Activated CD4-positive, alpha-beta T cell treated with anti-CD3 and anti-CD28 coated beads for 36 hours (primary cell): ENCODE data around the gene CYP2W1. TPM values are rescaled to one million over a fixed set of nuclear protein-coding genes. Genes with fewer than 3 reads are reported as not detected.
"Not testable (repeated sequence)": the region's sequence is repeated elsewhere in the genome, so short reads cannot be mapped to it uniquely, and the experiment has no call there.

Source experiments
- ATAC-seq: fragments of 200-7000 bp; cut with Tn5 transposase; one replicate; pipeline ENCODE4 v1.10.0; 2021; ENCODE audit warnings: mild to moderate bottlenecking, moderate library complexity
- CTCF ChIA-PET: fragments of 350-600 bp; sonication (Branson Sonifier 250); formaldehyde crosslinking; loops from one replicate; lab custom pipeline; 2021; ENCODE audit warnings: antibody characterized with exemption; lab: Charles Lee
- POLR2A ChIA-PET: fragments of 350-600 bp; sonication (Branson Sonifier 250); formaldehyde crosslinking; loops from one replicate; lab custom pipeline; 2021; ENCODE audit warnings: antibody characterized with exemption, inconsistent platforms; lab: Charles Lee
- DNase-seq: peaks from one replicate; pipeline ENCODE4 v3.0.0-alpha.2; 2020
- H3K27ac Mint-ChIP-seq: one replicate; pipeline ENCODE4 v1.8.0; 2021; ENCODE audit warnings: mixed read lengths
- H3K27me3 Mint-ChIP-seq: one replicate; pipeline ENCODE4 v1.8.0; 2021; ENCODE audit warnings: mixed read lengths
- H3K36me3 Mint-ChIP-seq: one replicate; pipeline ENCODE4 v1.8.0; 2021; ENCODE audit warnings: low read depth, mixed read lengths
- H3K4me1 Mint-ChIP-seq: one replicate; pipeline ENCODE4 v1.8.0; 2021; ENCODE audit warnings: mixed read lengths
- H3K4me3 Mint-ChIP-seq: one replicate; pipeline ENCODE4 v1.8.0; 2021; ENCODE audit warnings: mild to moderate bottlenecking, moderate library complexity, mixed read lengths
- H3K9me3 Mint-ChIP-seq: one replicate; pipeline ENCODE4 v1.8.0; 2021; ENCODE audit warnings: low read depth, mixed read lengths
- intact Hi-C, 2 experiments: fragments of 100-400 bp; cut with DNase I in 1 of 2; cut with micrococcal nuclease in 1 of 2; formaldehyde crosslinking; loops; one replicate each; pipeline versions ENCODE4 v1.14.2 to v1.15.1; 2022 to 2024; cut with DNase I, micrococcal nuclease
- total RNA-seq, 2 experiments: library from RNA; stranded (reverse); gene quantifications; one replicate each; pipeline ENCODE4 v1.2.3, GENCODE V29; 2021

CYP2W1 gene
- total RNA-seq, 2 experiments from 2014 or later = not detected

DNA sequence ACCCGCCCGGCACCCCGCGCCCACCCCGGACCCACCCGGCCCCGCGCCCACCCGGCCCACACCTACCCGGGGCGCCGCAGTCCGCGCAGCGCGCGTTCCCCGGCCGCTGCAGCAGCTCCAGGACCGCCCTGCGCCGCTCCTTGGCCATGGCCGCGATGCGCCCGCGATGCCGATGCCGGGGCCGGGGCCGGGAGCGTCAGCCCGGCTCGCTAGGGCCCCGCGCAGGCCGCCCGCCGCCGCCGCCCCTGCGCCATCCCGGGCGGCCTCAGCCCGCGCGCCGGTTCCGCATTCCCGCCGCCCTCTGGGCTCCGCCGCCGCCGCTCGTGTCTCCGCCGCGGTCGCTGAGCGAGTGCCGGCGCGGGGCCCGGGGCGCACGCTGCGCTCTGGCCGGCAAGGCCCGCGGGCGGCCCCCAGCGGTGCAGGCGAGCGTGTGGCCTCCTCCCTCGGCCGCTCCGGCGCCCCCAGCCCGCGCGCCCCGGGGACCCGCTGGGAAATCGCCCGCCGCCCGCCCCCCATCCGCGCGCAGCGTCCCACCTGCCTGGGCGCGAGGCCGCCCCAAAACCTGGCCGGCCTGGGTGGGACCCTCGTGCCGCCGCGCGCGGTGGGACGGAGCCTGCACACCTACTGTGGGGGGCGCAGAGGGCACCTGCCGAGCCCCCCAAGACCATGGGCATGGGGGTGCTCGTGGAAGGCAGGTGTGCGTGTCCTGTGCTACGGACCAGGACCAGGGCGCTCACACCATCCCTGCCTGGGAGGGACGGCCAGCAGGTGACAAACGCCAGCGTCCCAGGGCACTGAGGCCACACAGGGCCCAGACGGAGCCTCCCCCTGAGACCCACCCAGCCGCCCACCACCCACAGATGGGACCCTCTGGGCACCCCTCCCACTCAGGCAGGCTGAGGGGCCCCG, 28.4 kb upstream of the CYP2W1 start, which contains the start of gene ADAP1:
Gene ADAP1, minus strand, starts transcription at position 351 of the 909 bp plus-strand sequence. Its CDS starts 203 bp downstream, at position 148.
- ATAC-seq (peak; percentile 85), DNase-seq (peak; percentile 76)
- H3K36me3 Mint-ChIP-seq = no peaks in the 10 kb centered on the region
- ChIA-PET POLR2A (no interaction called here), CTCF (interaction anchor here (0.6 kb wide), 2 partner anchors 47 to 420 kb away, joined by 3 to 6 read pairs; no protein-coding TSS in a partner anchor)
- no peaks in the 10 kb centered on the region for H3K4me1 Mint-ChIP-seq
- peaks cover 8% of the 10 kb centered on the region for H3K27me3 Mint-ChIP-seq
- no peaks in the 10 kb centered on the region for H3K9me3 Mint-ChIP-seq
- intact Hi-C loops = loop anchor here in 1 of 2 experiments (1.0 to 2.0 kb wide), 4 partner anchors 31 to 168 kb away; partner anchors contain the start of gene GET4
- peak within 1 kb of the TSS; percentile 63 for H3K4me3 Mint-ChIP-seq
- H3K27ac Mint-ChIP-seq = no peak within 1 kb of the TSS

DNA sequence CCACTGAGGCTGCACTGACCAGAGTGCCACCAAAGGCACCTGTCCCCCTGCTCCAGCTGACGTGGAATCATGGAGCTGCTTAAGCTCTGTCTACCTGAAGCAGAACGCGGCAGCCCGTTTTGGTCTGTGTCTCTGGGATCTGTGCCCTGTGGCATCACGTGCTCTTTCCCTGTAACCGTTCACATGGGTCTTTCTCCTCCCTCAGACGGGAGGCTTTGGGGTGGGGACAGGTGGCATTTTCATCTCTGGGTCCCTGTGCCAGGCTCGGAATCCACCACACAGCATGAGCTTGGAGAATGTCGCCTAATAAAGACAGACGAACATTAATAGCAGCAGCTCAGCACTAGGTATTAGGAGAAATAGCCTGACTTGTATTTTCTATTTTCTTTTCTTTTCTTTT, 26.9 kb upstream of the CYP2W1 start:
- Mint-ChIP-seq H3K4me3 (peak overlapping the region; percentile 22), H3K9me3 (no peaks in the 10 kb centered on the region)
- intact Hi-C loops = no loop called here

DNA sequence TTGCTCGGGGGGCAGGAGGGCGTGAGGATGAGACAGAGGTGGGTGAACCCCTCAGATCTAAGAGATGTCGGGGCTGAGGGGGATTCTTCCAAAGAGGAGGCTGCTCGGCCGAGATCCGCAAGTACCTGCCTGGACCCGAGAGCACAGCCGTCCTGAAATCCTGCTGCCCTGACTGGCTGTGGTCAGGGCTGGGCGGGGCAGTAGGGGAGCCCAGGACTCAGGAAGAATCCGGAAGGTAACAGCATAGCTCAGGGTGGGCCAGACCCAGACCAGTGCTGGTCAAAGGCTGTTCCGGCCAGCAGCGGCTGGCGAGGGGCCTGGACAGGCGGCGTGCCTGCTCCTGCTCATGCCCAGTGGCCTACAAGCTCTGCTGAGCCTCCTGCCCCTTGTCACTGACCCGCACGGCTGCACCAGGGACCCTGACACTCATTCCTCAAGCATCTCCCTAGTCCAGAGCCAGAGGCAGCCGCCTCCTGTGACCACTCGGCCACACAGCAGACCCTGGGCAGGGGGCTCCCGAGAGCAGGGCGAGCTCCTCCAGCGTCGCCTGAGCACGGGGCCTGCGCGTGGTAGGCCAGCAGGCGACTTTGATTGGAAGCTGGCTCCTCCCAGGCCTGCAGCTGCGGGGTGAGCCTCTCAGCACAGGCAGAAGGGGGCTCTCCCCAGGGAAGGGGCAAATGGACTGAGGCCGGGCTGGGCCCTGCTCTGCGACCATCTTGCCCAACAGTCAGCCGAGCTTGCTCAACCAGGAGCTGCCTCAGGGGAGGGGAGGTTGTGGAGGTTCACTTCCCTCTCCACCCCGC, 25.4 kb upstream of the CYP2W1 start:
- Mint-ChIP-seq H3K27ac (no peak overlapping the region), H3K9me3 (no peaks in the 10 kb centered on the region), H3K36me3 (no peaks in the 10 kb centered on the region), H3K4me1 (no peaks in the 10 kb centered on the region), H3K27me3 (peaks cover 11% of the 10 kb centered on the region), H3K4me3 (no peak overlapping the region)
- intact Hi-C loops = no loop called here
- ATAC-seq = no peak
- DNase-seq = no peak
- CTCF ChIA-PET = interaction anchor here (0.8 to 1.9 kb wide), 5 partner anchors 15 to 166 kb away, joined by 3 to 6 read pairs (median 3); no protein-coding TSS in a partner anchor
- POLR2A ChIA-PET = interaction anchor here (0.6 kb wide), 1 partner anchor 36 kb away, joined by 3 read pairs; no protein-coding TSS in a partner anchor

More for the DNA sequence above, 26.9 kb upstream of the CYP2W1 start:
- Mint-ChIP-seq H3K36me3 (no peaks in the 10 kb centered on the region), H3K4me1 (no peaks in the 10 kb centered on the region), H3K27ac (no peak overlapping the region), H3K27me3 (peaks cover 8% of the 10 kb centered on the region)
- POLR2A ChIA-PET = no interaction called here
- ATAC-seq (no peak), DNase-seq (no peak)
- CTCF ChIA-PET = interaction anchor here (0.7 to 1.0 kb wide), 3 partner anchors 17 to 48 kb away, joined by 3 to 5 read pairs (median 5); no protein-coding TSS in a partner anchor

DNA sequence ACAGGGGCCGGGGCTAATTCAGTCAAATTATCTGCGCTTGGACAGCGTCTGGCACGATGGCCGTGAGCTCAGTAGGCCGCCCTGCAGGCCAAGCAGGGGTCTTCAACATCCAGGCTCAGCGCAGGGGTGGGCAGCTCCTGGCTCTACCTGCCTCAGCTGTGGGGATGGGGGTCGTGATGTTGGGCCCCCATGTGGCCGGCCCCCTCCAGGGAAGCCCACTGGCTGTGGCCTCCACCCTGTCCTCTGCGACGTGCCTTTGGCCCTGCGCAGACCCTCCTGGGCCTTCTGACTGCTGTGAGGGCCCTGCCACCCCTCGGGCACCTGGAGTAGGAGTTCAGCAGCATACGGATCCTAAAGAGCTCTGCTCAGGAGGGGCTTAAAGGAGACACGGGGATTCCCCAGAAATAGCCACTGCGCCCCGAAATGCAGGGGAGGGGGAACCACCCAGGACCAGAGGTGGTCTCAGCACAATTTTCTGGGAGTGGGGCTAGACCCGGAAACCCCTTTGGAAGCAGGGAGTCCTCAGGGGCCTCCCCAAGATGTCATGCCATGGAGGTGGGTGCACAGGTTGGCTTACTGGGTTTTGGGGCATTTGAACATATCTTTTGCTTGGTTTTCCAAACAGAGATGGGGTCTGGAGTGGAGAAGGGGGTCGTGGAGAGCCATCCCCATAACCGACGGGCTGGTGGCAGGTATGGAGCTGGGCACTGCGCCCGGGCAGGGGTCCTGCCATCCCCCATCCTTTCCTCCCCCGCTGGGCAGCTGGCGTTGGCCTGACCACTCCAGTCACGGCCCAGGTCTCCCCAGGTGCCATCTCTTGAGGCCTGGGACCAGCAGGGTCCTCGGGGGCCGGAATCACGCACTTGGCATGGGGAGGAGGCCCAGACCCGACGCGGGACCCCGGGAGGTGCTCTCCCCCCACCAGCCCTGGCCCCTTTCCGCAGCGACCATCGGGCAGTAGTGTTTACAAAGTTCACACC, 24.5 kb upstream of the CYP2W1 start:
- ChIA-PET POLR2A (no interaction called here), CTCF (interaction anchor here (0.9 to 1.9 kb wide), 3 partner anchors 15 to 51 kb away, joined by 3 to 6 read pairs (median 3); no protein-coding TSS in a partner anchor)
- no peak overlapping the region for H3K4me3 Mint-ChIP-seq
- H3K36me3 Mint-ChIP-seq = no peaks in the 10 kb centered on the region
- ATAC-seq = no peak
- H3K27ac Mint-ChIP-seq = no peak overlapping the region
- peaks cover 2% of the 10 kb centered on the region for H3K4me1 Mint-ChIP-seq
- H3K27me3 Mint-ChIP-seq = peaks cover 11% of the 10 kb centered on the region
- DNase-seq = no peak
- no peaks in the 10 kb centered on the region for H3K9me3 Mint-ChIP-seq
- intact Hi-C loops = no loop called here

DNA sequence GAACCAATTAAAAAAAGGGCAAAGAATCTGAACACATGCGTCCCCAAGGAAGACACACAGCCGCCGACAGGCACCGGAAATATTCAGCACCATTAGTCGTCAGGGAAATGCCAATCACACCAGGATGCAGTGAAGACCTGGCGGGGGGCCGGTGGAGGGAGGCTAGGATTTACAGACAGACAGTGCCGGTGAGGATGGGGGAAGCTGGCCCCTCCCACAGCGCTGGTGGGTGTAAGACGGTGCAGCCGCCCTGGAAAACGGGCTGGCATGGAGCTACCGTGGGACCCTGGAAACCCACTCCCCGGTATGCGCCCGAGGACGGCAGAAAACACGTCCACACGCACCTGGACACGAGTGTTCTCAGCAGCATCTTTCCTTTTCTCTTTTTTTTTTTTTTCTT, 23.7 kb upstream of the CYP2W1 start:
- Mint-ChIP-seq H3K4me3 (no peak overlapping the region), H3K4me1 (peaks cover 4% of the 10 kb centered on the region), H3K27ac (no peak overlapping the region), H3K27me3 (peaks cover 11% of the 10 kb centered on the region), H3K9me3 (no peaks in the 10 kb centered on the region), H3K36me3 (no peaks in the 10 kb centered on the region)
- ChIA-PET POLR2A (no interaction called here), CTCF (no interaction called here)
- no peak for DNase-seq
- intact Hi-C loops = no loop called here
- no peak for ATAC-seq

DNA sequence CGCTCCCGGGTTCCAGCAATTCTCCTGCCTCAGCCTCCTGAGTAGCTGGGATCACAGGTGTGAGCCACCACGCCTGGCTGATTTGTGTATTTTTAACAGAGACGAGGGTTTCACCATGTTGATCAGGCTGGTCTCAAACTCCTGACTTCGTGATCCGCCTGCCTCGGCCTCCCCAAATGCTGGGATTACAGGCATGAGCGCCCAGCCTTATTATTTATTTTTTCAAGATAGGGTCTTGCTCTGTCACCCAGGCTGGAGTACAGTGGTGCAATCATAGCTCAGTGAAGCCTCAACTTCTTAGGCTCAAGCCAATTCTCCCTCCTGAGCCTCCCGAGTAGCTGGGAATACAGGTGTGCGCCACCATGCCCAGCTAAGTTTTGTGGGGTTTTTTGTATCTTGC, 23.2 kb upstream of the CYP2W1 start:
- ATAC-seq = not testable (repeated sequence)

DNA sequence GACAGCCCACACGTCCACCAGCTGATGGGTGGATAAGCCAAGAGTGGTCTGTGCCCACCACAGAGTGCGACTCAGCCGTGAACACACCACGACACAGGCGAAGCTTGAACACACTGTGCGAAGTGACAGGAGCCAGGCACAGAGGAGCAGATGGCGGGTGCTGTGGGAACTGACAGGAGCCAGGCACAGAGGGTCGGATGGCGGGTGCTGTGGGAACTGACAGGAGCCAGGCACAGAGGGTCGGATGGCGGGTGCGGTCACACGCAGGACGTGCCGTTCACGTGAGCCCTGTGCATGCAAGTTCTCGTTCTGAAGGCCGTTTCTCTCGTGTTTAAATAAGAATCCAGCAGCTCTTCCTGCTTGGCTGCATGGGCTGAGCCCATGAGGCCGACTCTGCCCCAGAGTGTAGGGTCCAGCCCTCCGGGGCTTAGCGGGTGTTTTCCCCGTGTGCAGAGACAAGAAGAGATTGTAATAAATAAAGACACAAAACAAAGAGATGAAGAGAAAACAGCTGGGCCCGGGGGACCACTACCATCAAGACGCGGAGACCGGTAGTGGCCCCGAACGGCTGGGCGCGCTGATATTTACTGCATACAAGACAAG, 22.6 kb upstream of the CYP2W1 start:
- Mint-ChIP-seq H3K27me3 (peaks cover 8% of the 10 kb centered on the region), H3K4me1 (peaks cover 11% of the 10 kb centered on the region), H3K36me3 (no peaks in the 10 kb centered on the region), H3K9me3 (no peaks in the 10 kb centered on the region), H3K4me3 (no peak overlapping the region), H3K27ac (no peak overlapping the region)
- POLR2A ChIA-PET = interaction anchor here (0.8 kb wide), 1 partner anchor 94 kb away, joined by 3 read pairs; no protein-coding TSS in a partner anchor
- CTCF ChIA-PET = no interaction called here
- DNase-seq (no peak), ATAC-seq (no peak)
- intact Hi-C loops = no loop called here

More for the DNA sequence above, 23.2 kb upstream of the CYP2W1 start:
- peaks cover 11% of the 10 kb centered on the region for H3K27me3 Mint-ChIP-seq
- DNase-seq, H3K27ac Mint-ChIP-seq, H3K4me1 Mint-ChIP-seq, CTCF ChIA-PET, H3K36me3 Mint-ChIP-seq, intact Hi-C loops, H3K4me3 Mint-ChIP-seq, H3K9me3 Mint-ChIP-seq: not testable (repeated sequence)
- POLR2A ChIA-PET = interaction anchor here (0.8 kb wide), 1 partner anchor 95 kb away, joined by 3 read pairs; no protein-coding TSS in a partner anchor

DNA sequence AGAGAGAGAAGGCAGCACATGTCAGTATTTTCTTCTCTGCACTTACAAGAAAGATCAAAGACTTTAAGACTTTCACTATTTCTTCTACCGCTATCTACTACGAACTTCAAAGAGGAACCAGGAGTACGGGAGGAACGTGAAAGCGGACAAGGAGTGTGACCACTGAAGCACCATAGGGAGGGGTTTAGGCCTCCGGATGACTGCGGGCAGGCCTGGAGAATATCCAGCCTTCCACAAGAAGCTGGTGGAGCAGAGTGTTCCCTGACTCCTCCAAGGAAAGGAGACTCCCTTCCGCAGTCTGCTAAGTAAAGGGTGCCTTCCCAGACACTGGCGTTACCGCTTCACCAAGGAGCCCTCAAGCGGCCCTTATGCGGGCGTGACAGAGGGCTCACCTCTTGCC, 22.0 kb upstream of the CYP2W1 start:
- not testable (repeated sequence) for H3K27ac Mint-ChIP-seq, ATAC-seq

DNA sequence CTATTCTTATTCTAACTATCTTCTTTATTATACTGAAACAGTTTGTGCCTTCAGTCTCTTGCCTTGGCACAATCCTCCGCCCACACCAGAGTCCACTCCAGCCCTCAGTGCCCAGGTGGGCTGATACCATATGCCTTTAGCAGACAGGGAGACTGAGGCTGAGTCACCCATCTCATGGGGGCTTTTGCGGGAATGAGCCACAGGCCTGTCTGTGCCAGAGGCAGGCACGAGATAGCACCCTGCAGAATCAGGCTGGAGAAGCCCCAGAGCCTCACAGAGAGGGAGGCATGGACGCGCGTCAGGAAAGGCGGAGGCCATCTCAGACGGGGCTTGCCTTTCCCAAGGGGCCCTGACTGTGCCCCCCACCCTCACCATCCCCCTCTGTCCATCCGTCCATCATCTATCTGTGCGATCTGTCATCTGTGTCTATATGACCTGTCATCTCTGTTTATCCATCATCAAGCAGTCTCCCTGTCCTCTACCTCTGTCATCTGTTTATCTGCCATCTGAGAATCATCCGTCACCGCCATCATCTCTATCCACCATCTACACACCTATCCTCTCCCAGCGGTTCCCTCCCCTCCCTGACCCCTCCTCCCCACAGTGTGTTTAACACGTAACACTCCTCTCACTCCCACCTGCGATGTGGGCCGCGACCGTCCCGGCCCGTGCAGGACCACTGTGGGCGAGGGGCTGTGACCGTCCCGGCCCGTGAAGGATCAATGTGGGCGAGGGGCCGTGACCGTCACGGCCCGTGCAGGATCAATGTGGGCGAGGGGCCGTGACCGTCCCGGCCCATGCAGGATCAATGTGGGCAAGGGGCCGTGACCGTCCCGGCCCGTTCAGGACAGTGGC, 21.2 kb upstream of the CYP2W1 start:
- Mint-ChIP-seq H3K27me3 (peaks cover 4% of the 10 kb centered on the region), H3K36me3 (no peaks in the 10 kb centered on the region), H3K27ac (no peak overlapping the region), H3K4me3 (no peak overlapping the region), H3K4me1 (peaks cover 14% of the 10 kb centered on the region), H3K9me3 (no peaks in the 10 kb centered on the region)
- ChIA-PET POLR2A (interaction anchor here (1.2 kb wide), 1 partner anchor 13 kb away, joined by 4 read pairs; the partner anchor contains the start of gene COX19), CTCF (no interaction called here)
- ATAC-seq = no peak
- no peak for DNase-seq
- intact Hi-C loops = no loop called here

More for the DNA sequence above, 22.0 kb upstream of the CYP2W1 start:
- POLR2A ChIA-PET, H3K9me3 Mint-ChIP-seq, H3K36me3 Mint-ChIP-seq, CTCF ChIA-PET, H3K27me3 Mint-ChIP-seq, H3K4me3 Mint-ChIP-seq, DNase-seq, intact Hi-C loops: not testable (repeated sequence)
- H3K4me1 Mint-ChIP-seq = peaks cover 11% of the 10 kb centered on the region
